ENCODE results near the gene ADH1B. TPM values are rescaled to one million over a fixed set of nuclear protein-coding genes. Genes with fewer than 3 reads are reported as not detected.

The ADH1B gene
- total RNA-seq, 4 donors from 2014 or later, result 1,271 to 1,760 (median 1,505) TPM

GRCh38 chr4:99315839-99316238 lies 5.4 kb downstream of the ADH1B start:
- Histone ChIP-seq H3K4me1 (no peaks in the 10 kb centered on the region), H3K36me3 (peaks cover 0 to 17% (median 0%) of the 10 kb centered on the region in 3 donors), H3K27me3 (no peaks in the 10 kb centered on the region), H3K9me3 (no peaks in the 10 kb centered on the region), H3K27ac (peak overlapping the region in 2 of 4 donors; percentile 18 to 83), H3K4me3 (peak overlapping the region; percentile 1 to 54 (median 10))
- DNase-seq (ENCODE audit: low spot score in 2 of 2), result no peak
- 76 to 77% methylated on average over 6 of the region's 6 CpGs for WGBS, 2 donors
- TF ChIP-seq POLR2A (IDR thresholded peaks at IDR 0.05) (no peak), EP300 (IDR thresholded peaks at IDR 0.05) (no peak), CTCF (IDR thresholded peaks at IDR 0.05) (no peak)

GRCh38 chr4:99314211-99314610 lies 7.0 kb downstream of the ADH1B start:
- Histone ChIP-seq H3K27me3 (no peaks in the 10 kb centered on the region), H3K4me3 (peak overlapping the region in 1 of 4 donors; percentile 4), H3K9me3 (no peaks in the 10 kb centered on the region), H3K36me3 (peaks cover 0 to 19% (median 0%) of the 10 kb centered on the region in 3 donors), H3K27ac (peak overlapping the region in 1 of 4 donors; percentile 43), H3K4me1 (no peaks in the 10 kb centered on the region)
- TF ChIP-seq POLR2A (IDR thresholded peaks at IDR 0.05), result no peak
- no peak for TF ChIP-seq CTCF (IDR thresholded peaks at IDR 0.05)
- no peak for TF ChIP-seq EP300 (IDR thresholded peaks at IDR 0.05)
- WGBS, 2 donors, result 68 to 75% methylated on average over 1 of the region's 1 CpG
- no peak for DNase-seq (ENCODE audit: low spot score in 2 of 2)

GRCh38 chr4:99310389-99310788 lies 10.8 kb downstream of the ADH1B start:
- Histone ChIP-seq H3K4me3 (no peak overlapping the region), H3K4me1 (no peaks in the 10 kb centered on the region), H3K36me3 (peaks cover 0 to 13% (median 0%) of the 10 kb centered on the region in 3 donors), H3K27me3 (no peaks in the 10 kb centered on the region), H3K27ac (no peak overlapping the region), H3K9me3 (no peaks in the 10 kb centered on the region)
- DNase-seq (ENCODE audit: low spot score in 2 of 2), result no peak
- TF ChIP-seq CTCF (IDR thresholded peaks at IDR 0.05) (no peak), POLR2A (IDR thresholded peaks at IDR 0.05) (no peak), EP300 (IDR thresholded peaks at IDR 0.05) (no peak)
- 64 to 70% methylated on average over 2 of the region's 2 CpGs for WGBS, 2 donors

- peak overlapping the region in 1 of 4 donors; percentile 24 for H3K27ac ChIP-seq
- TF ChIP-seq EP300 (IDR thresholded peaks at IDR 0.05) (peak in 1 of 2 donors; percentile 77), CTCF (IDR thresholded peaks at IDR 0.05) (no peak), POLR2A (IDR thresholded peaks at IDR 0.05) (no peak)
- H3K4me3 ChIP-seq, result no peak overlapping the region
- 90 to 91% methylated on average over 11 of the region's 11 CpGs for WGBS, 2 donors
- peaks cover 0 to 18% (median 0%) of the 10 kb centered on the region in 4 donors for H3K9me3 ChIP-seq
- H3K27me3 ChIP-seq, result no peaks in the 10 kb centered on the region
- peaks cover 0 to 9% (median 3%) of the 10 kb centered on the region in 4 donors for H3K4me1 ChIP-seq
- peaks cover 0 to 2% (median 0%) of the 10 kb centered on the region in 3 donors for H3K36me3 ChIP-seq
- peak; percentile 30 to 46 for DNase-seq (ENCODE audit: low spot score in 2 of 2)
Observed at GRCh38 chr4:99305638-99306400, 15.4 kb downstream of the ADH1B start.

All from tibial nerve (tissue), 4 donors.